Measurements from ENCODE around the gene TECTA.

TECTA gene

DNA sequence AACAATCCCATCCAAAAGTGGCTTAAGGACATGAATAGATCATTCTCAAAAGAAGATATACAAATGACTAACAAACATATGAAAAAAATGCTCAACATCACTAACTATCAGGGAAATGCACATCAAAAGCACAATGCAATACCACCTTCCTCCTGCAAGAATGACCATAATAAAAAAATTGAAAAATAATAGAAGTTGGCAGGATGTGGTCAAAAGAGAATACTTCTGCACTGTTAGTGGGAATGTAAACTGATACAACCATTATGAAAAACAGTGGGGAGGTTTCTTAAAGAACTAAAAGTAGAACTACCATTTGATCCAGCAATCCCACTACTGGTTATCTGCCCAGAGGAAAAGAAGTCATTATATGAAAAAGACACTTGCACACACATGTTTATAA lies 113.8 kb downstream of the TECTA start:
- H3K27ac ChIP-seq, result no peak overlapping the region
- TF ChIP-seq ZFX (IDR thresholded peaks at IDR 0.05; ENCODE audit: borderline replicate concordance), result no peak
- TF ChIP-seq, protein P1, sequence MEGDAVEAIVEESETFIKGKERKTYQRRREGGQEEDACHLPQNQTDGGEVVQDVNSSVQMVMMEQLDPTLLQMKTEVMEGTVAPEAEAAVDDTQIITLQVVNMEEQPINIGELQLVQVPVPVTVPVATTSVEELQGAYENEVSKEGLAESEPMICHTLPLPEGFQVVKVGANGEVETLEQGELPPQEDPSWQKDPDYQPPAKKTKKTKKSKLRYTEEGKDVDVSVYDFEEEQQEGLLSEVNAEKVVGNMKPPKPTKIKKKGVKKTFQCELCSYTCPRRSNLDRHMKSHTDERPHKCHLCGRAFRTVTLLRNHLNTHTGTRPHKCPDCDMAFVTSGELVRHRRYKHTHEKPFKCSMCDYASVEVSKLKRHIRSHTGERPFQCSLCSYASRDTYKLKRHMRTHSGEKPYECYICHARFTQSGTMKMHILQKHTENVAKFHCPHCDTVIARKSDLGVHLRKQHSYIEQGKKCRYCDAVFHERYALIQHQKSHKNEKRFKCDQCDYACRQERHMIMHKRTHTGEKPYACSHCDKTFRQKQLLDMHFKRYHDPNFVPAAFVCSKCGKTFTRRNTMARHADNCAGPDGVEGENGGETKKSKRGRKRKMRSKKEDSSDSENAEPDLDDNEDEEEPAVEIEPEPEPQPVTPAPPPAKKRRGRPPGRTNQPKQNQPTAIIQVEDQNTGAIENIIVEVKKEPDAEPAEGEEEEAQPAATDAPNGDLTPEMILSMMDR (IDR thresholded peaks at IDR 0.05), result no peak

GRCh38 chr11:121221496-121222200 lies 120.6 kb downstream of the TECTA start:
- H3K27ac ChIP-seq, result no peak overlapping the region
- no peak for TF ChIP-seq ZFX (IDR thresholded peaks at IDR 0.05; ENCODE audit: borderline replicate concordance)
- TF ChIP-seq, protein P1 (IDR thresholded peaks at IDR 0.05), result no peak

DNA sequence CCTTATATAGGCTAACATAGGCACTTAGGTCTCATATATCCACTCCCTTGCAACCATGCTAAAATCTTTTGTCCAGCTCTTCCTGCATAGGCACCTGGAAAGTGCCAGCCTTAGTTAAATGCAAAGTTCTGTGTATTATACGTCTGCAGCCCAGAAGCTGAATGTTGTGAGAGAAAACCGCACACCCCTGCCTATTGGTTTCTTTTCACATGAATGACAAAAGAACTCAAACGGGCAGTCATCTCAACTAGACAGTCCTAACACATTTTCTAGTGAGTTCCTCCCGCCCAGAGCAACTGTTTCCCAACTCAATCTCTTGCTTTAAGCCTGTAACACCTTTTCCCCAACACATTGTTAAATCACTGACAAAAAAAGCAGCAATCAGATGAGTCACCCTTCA lies 122.1 kb downstream of the TECTA start:
- H3K27ac ChIP-seq, result no peak overlapping the region
- no peak for TF ChIP-seq ZFX (IDR thresholded peaks at IDR 0.05; ENCODE audit: borderline replicate concordance)
- TF ChIP-seq, protein P1 (IDR thresholded peaks at IDR 0.05), result no peak

- H3K27ac ChIP-seq, result no peak overlapping the region
- TF ChIP-seq ZFX (IDR thresholded peaks at IDR 0.05; ENCODE audit: borderline replicate concordance), result no peak
- TF ChIP-seq, protein P1 (IDR thresholded peaks at IDR 0.05), result no peak
Observed at GRCh38 chr11:121225382-121225781, 124.3 kb downstream of the TECTA start.

DNA sequence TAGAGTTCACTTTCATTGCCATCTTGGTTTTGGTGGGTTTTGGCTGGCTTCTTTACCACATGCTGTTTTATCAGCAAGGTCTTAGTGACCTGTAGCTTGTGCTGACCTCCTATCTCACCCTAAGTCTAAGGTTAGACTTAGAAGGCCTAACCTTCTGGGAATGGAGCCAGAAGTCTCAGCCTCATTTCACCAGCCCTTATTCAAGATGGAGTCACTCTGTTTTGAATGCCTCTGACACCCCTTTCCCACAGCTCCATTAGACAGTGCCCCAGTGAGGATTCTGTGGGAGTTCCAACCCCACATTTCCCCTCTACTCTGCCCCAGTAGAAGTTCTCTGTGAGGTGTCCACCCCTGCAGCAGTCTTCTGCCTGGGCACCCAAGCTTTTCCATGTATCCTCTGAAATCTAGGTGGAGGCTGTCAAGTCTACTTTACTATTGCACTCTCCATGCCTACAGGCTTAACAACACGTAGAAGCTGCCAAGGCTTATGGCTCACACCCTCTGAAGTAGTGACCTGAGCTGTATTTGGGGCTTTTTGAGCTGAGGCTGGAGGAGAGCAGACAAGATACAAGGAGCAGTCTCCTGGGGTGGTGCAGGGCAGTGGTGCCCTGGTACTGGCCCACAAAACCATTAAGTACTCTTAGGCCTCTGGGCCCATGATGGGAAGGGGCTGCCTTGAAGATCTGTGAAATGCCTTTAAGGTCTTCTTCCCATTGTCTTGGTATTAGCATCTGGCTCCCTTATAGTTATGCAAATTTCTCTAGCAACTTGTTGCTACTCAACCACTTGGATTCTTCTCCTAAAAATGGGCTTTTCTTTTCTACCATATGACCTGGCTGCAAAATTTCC lies 125.6 kb downstream of the TECTA start:
- no peak overlapping the region for H3K27ac ChIP-seq
- no peak for TF ChIP-seq ZFX (IDR thresholded peaks at IDR 0.05; ENCODE audit: borderline replicate concordance)
- TF ChIP-seq, protein P1 (IDR thresholded peaks at IDR 0.05), result no peak

DNA sequence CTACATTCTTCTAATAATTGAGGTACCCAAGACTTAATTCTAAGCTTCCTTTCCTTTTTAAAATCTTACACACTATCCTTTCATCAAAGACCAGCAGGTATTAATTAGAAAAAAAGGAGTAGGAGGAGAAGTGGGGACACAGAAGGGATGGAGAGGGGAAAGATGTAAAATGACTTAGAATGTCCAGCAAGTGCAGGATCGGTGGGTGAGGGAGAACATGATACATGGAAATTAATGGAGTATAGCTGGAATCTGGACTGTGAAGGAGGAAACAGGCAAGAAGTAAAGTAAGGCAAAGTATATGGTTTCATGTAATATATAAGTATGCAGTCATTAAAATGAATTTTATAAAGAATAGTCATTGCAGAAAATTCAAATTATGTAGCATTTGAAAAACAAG lies 127.8 kb downstream of the TECTA start:
- H3K27ac ChIP-seq, result no peak overlapping the region
- TF ChIP-seq, protein P1 (IDR thresholded peaks at IDR 0.05), result no peak
- TF ChIP-seq ZFX (IDR thresholded peaks at IDR 0.05; ENCODE audit: borderline replicate concordance), result no peak

All from 22Rv1 (cell line).